ENCODE results near the gene SELENOM. TPM values are rescaled to one million over a fixed set of nuclear protein-coding genes. Genes with fewer than 3 reads are reported as not detected.

Gene SELENOM
- total RNA-seq, 3 donors from 2014 or later = 22.3 to 286 (median 83.4) TPM

DNA sequence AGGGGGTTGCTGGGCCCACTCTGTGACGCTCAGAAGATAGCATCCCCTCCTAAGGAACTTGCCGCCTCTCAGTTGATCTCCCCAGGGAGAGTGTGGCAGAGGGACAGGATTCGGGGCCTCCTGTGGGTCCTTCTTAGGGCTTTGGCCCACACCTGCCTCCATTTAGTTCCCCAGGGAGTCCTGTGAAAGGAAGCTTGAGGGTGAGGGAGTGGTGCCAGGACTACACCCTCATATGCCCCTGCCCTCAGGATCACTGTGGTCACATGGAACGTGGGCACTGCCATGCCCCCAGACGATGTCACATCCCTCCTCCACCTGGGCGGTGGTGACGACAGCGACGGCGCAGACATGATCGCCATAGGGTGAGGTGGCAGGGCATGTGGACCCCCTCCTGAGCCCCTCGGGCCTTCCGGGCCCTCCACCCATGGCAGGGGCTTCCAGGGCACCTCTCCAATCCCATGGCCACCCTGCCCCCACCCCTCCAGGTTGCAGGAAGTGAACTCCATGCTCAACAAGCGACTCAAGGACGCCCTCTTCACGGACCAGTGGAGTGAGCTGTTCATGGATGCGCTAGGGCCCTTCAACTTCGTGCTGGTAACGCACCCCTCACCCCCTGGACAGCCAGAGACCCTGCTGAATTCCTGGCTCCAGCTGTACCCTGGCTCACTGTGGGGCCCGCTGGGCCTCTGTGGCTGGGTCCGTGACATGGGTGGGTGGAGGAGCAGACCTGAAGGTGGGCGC, 18.9 kb upstream of the SELENOM start:
- DNase-seq = peak in 1 of 3 donors; percentile 26
- Histone ChIP-seq H3K4me3 (no peak overlapping the region), H3K36me3 (ENCODE audit: low read depth) (no peaks in the 10 kb centered on the region), H3K9me3 (no peaks in the 10 kb centered on the region), H3K4me1 (ENCODE audit: low read depth) (peaks cover 10% of the 10 kb centered on the region)
- TF ChIP-seq CTCF (IDR thresholded peaks at IDR 0.05) = no peak
- intact Hi-C loops (cut with DNase I, micrococcal nuclease) = no loop called here
- ATAC-seq = no peak

GRCh38 chr22:31125521-31126117, 18.3 kb upstream of the SELENOM start:
- no peak for DNase-seq
- Histone ChIP-seq H3K4me3 (no peak overlapping the region), H3K4me1 (ENCODE audit: low read depth) (peaks cover 10% of the 10 kb centered on the region), H3K36me3 (ENCODE audit: low read depth) (no peaks in the 10 kb centered on the region), H3K9me3 (no peaks in the 10 kb centered on the region)
- ATAC-seq = no peak
- intact Hi-C loops (cut with DNase I, micrococcal nuclease) = no loop called here
- TF ChIP-seq CTCF (IDR thresholded peaks at IDR 0.05) = no peak

GRCh38 chr22:31124811-31125465, 17.6 kb upstream of the SELENOM start:
- TF ChIP-seq CTCF (IDR thresholded peaks at IDR 0.05) = no peak
- H3K9me3 ChIP-seq = no peaks in the 10 kb centered on the region
- intact Hi-C loops (cut with DNase I, micrococcal nuclease) = no loop called here
- peaks cover 10% of the 10 kb centered on the region for H3K4me1 ChIP-seq (ENCODE audit: low read depth)
- H3K36me3 ChIP-seq (ENCODE audit: low read depth) = no peaks in the 10 kb centered on the region
- ATAC-seq (no peak), DNase-seq (no peak)
- H3K4me3 ChIP-seq = no peak overlapping the region

DNA sequence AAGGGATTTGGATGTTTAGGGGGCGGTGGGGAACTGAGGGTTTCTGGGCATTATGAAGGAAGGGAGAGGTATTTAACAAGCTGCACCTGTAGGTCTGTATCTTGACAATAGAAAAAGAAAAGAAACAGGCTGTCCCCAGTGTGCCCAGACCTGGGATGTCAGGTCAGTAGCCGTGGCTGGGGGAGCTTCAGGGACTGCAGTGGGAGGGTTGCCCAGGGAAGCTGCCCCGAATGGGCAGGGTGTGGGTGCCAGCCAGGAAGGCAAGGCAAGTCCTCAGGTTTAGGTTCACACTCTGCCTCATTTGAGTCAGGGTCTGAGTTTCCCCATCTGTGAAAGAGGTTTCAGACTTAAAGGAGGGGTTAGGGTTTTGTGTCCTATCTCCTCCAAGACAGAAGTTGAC, 16.9 kb upstream of the SELENOM start:
- TF ChIP-seq CTCF (IDR thresholded peaks at IDR 0.05) = no peak
- no peaks in the 10 kb centered on the region for H3K9me3 ChIP-seq
- peak in 1 of 3 donors; percentile 23 for DNase-seq
- no peak overlapping the region for H3K4me3 ChIP-seq
- H3K36me3 ChIP-seq (ENCODE audit: low read depth) = no peaks in the 10 kb centered on the region
- intact Hi-C loops (cut with DNase I, micrococcal nuclease) = no loop called here
- ATAC-seq = no peak
- peaks cover 10% of the 10 kb centered on the region for H3K4me1 ChIP-seq (ENCODE audit: low read depth)

DNA sequence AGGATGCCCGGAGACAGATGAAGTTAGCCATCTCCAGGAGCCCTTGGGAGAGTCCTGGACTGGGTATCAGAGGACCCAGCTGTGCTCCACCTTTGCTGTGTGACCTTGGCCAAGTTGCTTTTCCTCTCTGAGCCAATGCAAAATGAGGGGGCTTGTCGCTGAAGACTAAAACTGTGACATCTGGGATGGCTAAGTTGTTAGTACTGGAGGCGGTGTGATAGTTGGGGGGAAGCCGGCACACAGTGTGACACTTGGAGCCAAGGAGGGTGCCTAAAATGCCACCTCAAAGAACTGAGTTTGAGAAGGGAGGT, 15.9 kb upstream of the SELENOM start:
- no peak for ATAC-seq

More for the DNA sequence above, 15.9 kb upstream of the SELENOM start:
- Histone ChIP-seq H3K9me3 (no peaks in the 10 kb centered on the region), H3K4me1 (ENCODE audit: low read depth) (peaks cover 10% of the 10 kb centered on the region), H3K4me3 (peak overlapping the region; percentile 25), H3K36me3 (ENCODE audit: low read depth) (no peaks in the 10 kb centered on the region)
- DNase-seq = peak in 1 of 3 donors; percentile 27
- intact Hi-C loops (cut with DNase I, micrococcal nuclease) = no loop called here
- no peak for TF ChIP-seq CTCF (IDR thresholded peaks at IDR 0.05)

Measured in mucosa of descending colon (tissue), 3 donors.